Measurements from ENCODE around the gene MSI2.

Gene MSI2

DNA sequence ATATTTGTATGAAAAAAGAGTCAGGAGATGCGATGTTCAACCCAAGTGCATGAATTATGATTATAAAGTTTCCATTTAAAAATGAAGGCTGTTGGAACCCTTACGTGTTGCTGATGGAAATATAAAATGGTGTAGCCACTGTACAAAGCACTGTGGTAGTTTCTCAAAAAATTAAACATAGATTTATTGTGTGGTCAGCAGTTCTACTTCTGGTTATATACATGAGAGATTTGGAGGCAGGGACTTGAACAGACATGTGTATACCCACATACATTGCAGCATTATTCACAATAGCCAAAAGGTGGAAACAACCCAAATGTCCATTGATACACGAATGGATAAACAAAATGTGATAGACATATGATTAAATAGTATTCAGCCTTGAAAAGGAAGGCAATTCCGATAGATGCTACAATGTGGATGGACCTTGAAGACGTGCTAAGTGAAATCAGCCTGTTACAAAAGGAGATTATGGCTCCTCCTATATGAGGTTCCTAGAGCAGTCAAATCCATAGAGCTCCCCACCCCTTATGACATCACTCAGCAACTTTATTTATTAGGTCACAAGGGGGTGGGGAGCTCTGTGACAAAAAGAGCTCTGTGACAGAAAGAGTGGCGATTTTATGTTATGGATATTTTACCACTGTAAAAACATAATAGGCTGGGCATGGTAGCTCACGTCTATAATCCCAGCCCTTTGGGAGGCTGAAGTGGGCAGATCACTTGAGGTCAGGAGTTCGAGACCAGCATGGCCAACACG is 106.7 kb downstream of the MSI2 start:
- no peaks in the 10 kb centered on the region for H3K9me3 ChIP-seq (ENCODE audit: control insufficient read depth, insufficient read depth, low read length)
- no peak overlapping the region for H3K4me2 ChIP-seq (ENCODE audit: low read length)
- H4K20me1 ChIP-seq (ENCODE audit: control insufficient read depth, insufficient read depth, low read depth, low read length), result 0 out of 2 replicates have a peak, but pooled peaks cover 3% of the 10 kb centered on the region
- no peak overlapping the region for H3K4me3 ChIP-seq (ENCODE audit: low read length)
- peaks cover 97% of the 10 kb centered on the region for H3K79me2 ChIP-seq (ENCODE audit: control insufficient read depth, low read length)
- H3K4me1 ChIP-seq (ENCODE audit: control insufficient read depth, low read length), result peaks cover 81% of the 10 kb centered on the region
- no peaks in the 10 kb centered on the region for H3K9me2 ChIP-seq (replicated peaks; ENCODE audit: control insufficient read depth, low read length)
- H3K36me3 ChIP-seq (ENCODE audit: control insufficient read depth, low read length), result peaks cover 30% of the 10 kb centered on the region
- H3F3A ChIP-seq (ENCODE audit: control insufficient read depth, insufficient read depth), result peaks cover 2% of the 10 kb centered on the region; the same call in 1 of the 2 replicates
- no peak overlapping the region for H3K27ac ChIP-seq (ENCODE audit: low read depth, low read length)
- TF ChIP-seq CTCF (IDR thresholded peaks at IDR 0.05; ENCODE audit: low read depth, low read length, poor library complexity, severe bottlenecking) (no peak), EZH2phosphoT487 (IDR thresholded peaks at IDR 0.05; ENCODE audit: borderline replicate concordance, low read length) (no peak)
- no peaks in the 10 kb centered on the region for H3K27me3 ChIP-seq (ENCODE audit: control insufficient read depth, low read length)

GRCh38 chr17:57363580-57363979 is 107.3 kb downstream of the MSI2 start:
- Histone ChIP-seq H3K36me3 (ENCODE audit: control insufficient read depth, low read length) (peaks cover 24% of the 10 kb centered on the region), H3K27me3 (ENCODE audit: control insufficient read depth, low read length) (no peaks in the 10 kb centered on the region), H3K79me2 (ENCODE audit: control insufficient read depth, low read length) (peaks cover 97% of the 10 kb centered on the region), H4K20me1 (ENCODE audit: control insufficient read depth, insufficient read depth, low read depth, low read length) (0 out of 2 replicates have a peak, but pooled peaks cover 3% of the 10 kb centered on the region), H3K27ac (ENCODE audit: low read depth, low read length) (no peak overlapping the region), H3K4me1 (ENCODE audit: control insufficient read depth, low read length) (peaks cover 75% of the 10 kb centered on the region), H3K4me3 (ENCODE audit: low read length) (no peak overlapping the region), H3K9me3 (ENCODE audit: control insufficient read depth, insufficient read depth, low read length) (no peaks in the 10 kb centered on the region), H3F3A (ENCODE audit: control insufficient read depth, insufficient read depth) (no peaks in the 10 kb centered on the region), H3K9me2 (replicated peaks; ENCODE audit: control insufficient read depth, low read length) (no peaks in the 10 kb centered on the region), H3K4me2 (ENCODE audit: low read length) (0 out of 2 replicates have a peak overlapping the region, but pooled peaks have one; percentile 67)
- no peak for TF ChIP-seq EZH2phosphoT487 (IDR thresholded peaks at IDR 0.05; ENCODE audit: borderline replicate concordance, low read length)
- TF ChIP-seq CTCF (IDR thresholded peaks at IDR 0.05; ENCODE audit: low read depth, low read length, poor library complexity, severe bottlenecking), result no peak

DNA sequence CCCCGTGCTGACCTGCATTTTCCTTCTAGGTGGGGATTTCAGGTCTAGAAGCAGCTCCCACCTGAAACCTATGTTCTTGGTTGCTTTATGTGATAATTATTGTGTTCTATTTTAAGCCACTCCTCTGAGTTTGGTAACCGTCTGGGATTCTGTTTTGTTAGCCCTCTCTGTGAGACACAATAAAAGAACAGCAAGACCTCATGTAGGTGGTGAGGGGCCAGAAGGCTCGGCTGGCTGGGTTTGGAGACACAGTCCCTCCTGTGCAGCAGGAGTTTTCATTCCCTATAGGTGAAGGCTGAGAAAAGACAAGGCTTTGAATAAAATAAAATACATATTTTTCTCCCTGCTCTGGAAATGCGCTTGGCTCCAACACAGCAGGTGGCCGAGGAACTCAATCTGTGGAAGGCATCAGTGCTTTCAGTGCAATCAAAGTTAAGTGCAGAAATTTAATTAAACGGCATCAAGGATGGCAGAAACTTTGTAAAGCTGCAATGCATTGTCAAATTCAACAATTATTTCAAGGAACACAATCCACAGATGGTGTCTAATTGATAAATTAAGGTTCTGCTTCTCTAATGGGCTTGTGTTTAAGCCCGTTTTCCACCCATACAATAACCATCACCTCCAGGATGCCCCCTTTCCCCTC is 107.8 kb downstream of the MSI2 start:
- peaks cover 97% of the 10 kb centered on the region for H3K79me2 ChIP-seq (ENCODE audit: control insufficient read depth, low read length)
- H3K4me2 ChIP-seq (ENCODE audit: low read length), result peak overlapping the region; percentile 67
- no peaks in the 10 kb centered on the region for H3K27me3 ChIP-seq (ENCODE audit: control insufficient read depth, low read length)
- no peak overlapping the region; the same call in 1 of the 2 replicates for H3K27ac ChIP-seq (ENCODE audit: low read depth, low read length)
- peaks cover 21% of the 10 kb centered on the region for H3K36me3 ChIP-seq (ENCODE audit: control insufficient read depth, low read length)
- TF ChIP-seq EZH2phosphoT487 (IDR thresholded peaks at IDR 0.05; ENCODE audit: borderline replicate concordance, low read length), result no peak
- no peak for TF ChIP-seq CTCF (IDR thresholded peaks at IDR 0.05; ENCODE audit: low read depth, low read length, poor library complexity, severe bottlenecking)
- H3K9me2 ChIP-seq (replicated peaks; ENCODE audit: control insufficient read depth, low read length), result no peaks in the 10 kb centered on the region
- H3K4me1 ChIP-seq (ENCODE audit: control insufficient read depth, low read length), result peaks cover 73% of the 10 kb centered on the region
- no peaks in the 10 kb centered on the region for H3F3A ChIP-seq (ENCODE audit: control insufficient read depth, insufficient read depth)
- no peak overlapping the region for H3K4me3 ChIP-seq (ENCODE audit: low read length)
- no peaks in the 10 kb centered on the region for H3K9me3 ChIP-seq (ENCODE audit: control insufficient read depth, insufficient read depth, low read length)
- H4K20me1 ChIP-seq (ENCODE audit: control insufficient read depth, insufficient read depth, low read depth, low read length), result peaks cover 8% of the 10 kb centered on the region; the same call in 1 of the 2 replicates

Data from DOHH2 (cell line).